ENCODE results near the gene RACK1.

Gene RACK1

DNA sequence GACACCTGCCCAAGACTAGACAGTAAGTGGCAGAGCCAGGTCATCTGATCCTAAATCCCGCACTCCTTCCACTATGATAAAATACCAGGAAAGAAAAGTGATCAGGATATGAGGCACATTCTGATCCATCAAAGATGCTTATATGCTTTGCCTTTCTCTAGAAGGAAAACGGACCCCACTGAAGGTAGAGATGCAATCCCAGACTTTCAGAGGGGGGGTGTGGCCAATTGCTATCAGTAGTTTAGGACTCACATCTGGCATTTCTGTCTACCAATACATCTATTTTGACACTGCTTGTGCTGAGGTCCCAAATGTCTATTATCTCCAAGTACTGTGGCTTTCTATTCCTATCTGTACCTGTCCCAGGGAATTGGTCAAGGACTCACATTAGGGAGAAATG, 15.6 kb upstream of the RACK1 start:
- no peak for DNase-seq

DNA sequence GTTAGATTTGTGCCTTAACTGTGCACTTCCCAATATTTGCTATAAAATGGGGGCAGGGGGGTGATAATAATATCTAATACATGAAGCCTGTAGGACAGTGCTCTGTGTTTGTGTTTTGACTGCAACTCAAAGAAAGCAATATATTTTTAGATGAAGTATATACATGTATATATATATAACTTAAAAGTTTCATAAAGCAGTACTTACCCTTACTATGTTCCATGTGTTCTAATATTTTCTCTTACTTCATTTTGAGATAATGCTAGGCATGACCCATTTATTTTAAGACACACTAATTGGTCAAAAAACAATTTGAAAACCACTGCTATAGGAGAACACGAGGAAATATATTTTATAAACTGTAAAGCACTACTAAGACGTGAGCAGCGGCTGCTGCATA, 14.9 kb upstream of the RACK1 start:
- DNase-seq = no peak

DNA sequence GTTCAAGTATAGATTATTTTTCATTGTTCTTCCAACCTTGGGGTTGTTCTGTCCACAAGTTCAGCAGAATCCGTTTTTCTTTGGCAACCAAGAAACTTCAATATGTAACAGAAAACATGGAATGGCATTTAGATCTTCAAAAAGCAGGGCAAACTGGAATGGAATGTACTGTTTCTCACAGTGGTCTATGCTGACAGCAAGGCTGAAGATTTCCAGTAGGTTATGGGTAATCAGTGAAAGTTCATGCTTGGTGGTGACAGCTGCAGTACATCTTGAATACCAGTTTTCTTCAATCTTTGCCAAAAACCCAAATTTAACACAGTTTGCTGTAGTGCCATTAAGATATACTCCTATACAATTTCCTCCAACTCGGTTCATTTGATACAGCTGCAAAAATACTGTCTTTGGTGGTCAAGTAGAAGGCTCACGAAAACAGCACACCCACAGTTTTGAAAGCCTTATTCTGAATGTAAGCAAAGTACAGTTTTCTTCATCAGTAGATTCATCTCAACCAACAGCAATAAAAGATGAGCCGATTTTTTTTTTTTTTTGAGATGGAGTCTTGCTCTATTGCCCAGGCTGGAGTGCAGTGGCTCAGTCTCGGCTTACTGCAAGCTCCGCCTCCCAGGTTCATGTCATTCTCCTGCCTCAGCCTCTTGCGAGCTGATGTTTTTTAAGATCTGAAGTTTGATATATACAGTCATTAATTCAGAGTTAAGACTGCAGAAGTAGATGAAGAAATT, 12.3 kb upstream of the RACK1 start:
- no peak for DNase-seq

DNA sequence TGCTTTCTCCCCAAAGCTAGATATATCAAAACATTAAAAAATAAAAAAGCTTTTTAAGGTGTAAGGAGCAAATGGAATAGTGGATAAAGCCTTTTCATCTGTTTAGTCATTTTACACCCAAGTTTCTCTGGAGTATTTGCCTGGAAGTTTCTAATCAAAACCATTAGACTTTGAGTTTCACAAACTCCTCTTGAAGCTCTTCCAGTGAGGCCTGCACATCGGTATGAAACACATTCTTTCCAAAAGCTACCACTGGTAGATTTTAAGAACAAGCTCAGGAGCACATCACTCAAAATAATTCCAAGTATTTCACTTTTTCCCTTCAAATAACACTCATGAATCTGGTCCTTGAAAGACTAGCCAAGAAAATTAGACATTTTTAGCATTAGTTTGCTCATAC, 11.6 kb upstream of the RACK1 start:
- DNase-seq = no peak

DNA sequence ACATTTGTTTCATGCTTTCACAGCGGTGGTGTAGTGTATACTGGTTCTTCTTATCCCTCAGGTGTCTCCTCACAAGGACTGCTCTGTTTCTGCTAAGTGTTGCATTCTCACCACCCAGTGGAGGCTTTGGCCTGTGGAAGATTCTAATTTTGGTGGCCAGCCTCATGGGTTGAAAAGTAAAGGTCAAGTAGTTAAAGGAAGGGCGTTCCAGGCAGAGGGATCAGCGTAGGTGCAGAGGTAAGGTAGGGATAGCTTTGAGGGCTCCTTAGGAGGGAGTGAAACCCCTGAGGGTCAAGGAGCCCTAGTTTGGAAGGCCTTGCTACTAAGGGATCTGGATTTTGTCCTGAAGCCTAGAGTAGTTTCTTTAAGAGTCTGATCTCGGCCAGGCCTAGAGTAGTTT, 4.6 kb upstream of the RACK1 start:
- DNase-seq = no peak

DNA sequence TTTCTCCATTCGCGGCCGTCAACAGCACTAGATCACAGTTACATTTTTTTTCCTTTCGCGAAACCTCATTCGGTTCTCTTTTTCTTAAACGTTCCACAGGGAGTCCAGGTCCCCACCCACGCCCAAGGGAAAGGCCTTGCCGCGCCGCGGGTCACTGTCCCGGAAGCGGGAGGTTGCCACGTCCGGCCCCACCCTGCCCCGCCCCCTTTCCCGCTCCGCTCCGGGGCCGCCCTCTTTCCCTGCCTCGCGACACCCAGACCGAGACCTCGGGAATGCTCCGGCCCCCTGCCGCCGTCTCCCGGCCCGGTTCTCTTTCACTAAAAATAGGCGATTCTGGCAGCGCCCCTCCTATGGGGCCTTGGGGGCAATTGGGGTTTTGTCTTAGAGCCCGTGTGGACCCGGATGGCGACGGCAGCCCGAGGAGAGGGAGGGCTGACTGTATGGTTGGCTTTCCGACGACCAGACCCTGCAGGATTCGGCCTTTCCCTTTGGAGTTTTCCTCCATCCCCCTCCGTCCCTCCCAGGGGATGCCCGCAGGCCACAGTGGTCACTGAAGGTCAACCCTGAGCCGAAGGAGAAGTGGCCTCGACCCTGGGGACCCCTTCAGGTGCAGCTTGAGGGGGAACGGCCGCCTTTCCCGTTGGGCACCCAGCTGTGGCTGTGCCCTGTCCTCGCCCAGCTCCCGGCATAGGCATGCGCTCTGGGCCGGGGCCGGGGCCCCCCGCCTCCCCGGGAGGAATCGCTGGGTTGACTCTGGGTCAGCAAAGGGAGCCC, 2.8 kb upstream of the RACK1 start:
- DNase-seq = peak; percentile 61

DNA sequence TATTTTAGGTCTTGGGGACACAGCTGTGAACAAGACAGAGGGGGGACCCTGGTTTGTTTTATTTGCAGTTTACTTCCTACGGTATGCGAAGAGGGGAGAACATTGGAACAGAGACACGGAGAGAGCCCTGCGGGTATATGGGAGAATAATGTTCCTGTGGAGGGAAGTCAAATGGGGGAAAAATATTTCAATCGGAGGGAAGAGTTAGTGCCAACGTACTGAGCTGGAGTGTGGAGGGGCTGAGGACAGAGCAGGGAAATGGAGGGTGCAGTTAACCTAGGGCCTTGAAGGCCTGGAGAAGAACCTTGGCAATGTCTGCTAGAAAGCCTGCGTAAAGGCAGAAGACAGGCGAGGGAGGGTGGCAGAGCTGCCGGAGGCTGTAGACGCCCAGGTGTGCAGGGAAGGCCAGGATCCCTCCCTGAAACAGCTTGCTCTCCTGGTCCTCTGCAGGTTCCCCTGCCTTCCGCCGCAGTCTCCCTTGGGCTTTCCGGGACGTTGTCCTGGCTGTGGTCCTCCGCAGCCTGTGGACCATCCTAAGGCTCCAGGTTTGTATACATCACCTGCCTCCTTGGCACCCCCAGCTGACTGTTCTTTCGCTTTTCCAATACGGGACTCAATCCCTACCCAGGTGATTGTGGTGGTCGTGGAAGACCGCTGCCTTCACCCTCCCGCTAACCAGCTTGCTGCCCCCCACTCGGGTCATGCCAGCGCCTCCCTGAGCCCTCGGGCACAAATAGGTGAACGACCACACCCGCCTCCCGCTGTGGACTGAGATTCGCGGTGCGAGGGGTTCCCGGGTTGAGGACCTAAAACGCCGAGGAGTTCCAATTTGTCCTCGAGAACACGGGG, 1.9 kb upstream of the RACK1 start:
- no peak for DNase-seq

DNA sequence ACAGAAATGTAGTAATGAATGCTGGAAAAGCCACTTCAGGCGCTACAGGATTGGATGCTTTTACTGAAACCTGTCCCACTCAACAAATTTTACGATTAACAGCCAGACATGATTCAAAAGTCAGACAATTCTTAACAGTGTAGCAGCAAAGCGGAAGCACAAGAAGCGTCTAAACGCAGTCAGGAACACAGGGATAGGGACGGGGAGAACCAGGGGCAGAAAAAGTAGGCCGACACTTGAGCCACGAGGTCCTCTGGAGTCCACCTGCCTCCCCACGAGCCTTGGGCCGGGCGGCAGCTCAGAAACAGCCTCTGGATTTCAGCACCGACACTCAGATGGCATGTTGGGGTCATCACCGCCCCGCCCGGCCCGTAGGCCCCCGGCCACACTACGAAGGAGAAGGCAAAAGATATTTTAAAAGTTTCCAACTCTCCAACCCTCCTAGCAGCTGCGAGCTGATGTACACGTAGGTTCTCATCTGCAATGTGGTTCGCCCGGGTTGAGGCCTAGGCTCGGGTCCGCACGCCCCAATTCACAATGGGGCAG, 615 bp downstream of the RACK1 start:
- peak; percentile 20 for DNase-seq

DNA sequence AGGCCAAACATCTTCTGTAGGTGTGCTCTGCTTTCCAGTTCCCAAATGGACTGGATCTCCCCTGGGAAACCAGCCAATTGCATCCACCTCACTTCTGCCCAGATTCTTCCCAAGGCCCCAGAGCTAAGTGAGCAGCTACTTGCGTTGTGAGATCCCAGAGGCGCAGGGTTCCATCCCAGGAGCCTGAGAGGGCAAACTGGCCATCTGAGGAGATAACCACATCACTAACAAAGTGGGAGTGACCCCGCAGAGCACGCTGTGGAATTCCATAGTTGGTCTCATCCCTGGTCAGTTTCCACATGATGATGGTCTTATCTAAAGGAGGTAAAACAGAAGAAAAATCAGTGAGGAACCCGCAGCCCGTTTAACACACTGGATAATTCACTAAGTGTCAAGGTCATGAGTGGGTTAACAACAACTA, 1.7 kb downstream of the RACK1 start:
- no peak for DNase-seq

DNA sequence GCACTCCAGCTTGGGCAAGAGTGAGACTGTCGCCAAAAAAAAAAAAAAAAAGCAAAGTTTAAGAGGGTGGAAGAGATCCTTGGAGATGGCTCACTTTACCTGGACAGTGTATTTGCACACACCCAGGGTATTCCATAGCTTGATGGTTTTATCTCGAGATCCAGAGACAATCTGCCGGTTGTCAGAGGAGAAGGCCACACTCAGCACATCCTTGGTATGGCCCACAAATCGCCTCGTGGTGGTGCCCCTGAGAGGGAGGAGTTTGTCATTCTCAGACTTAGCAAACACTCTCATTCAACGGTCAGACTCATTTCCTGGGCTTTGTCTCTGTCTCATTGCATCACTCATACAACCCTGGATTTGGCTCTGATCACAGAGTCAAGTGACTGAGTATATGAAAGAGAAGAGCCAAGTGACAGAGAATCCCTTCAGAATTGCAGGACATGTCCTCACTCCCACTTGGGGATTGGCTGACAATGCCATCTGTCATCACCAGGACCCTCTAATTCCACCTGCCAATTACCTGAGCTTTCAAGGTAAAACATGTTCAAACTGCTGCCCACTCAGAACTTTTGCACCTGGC, 2.2 kb downstream of the RACK1 start:
- no peak for DNase-seq

DNA sequence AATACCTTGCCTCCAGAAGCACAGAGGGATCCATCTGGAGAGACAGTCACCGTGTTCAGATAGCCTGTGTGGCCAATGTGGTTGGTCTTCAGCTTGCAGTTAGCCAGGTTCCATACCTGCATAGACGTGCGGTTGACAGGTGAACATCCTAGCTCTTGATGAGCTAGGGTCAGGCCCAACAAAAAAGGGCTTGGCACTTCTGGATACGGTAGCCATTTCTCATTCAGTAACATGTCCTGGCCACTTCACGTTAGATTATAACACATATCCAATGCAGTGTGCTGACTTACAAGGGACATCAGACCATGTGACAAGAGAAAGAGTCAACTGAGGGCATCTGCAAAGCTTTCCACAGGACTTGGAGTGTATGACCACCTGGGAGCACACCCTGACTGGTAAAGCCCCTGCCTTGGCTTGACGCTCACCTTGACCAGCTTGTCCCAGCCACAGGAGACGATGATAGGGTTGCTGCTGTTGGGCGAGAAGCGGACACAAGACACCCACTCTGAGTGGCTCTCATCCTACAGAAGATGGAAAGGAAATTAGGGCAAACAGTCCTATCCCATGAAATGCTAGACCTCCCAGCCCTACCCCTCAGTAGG, 4.5 kb downstream of the RACK1 start:
- DNase-seq = no peak

DNA sequence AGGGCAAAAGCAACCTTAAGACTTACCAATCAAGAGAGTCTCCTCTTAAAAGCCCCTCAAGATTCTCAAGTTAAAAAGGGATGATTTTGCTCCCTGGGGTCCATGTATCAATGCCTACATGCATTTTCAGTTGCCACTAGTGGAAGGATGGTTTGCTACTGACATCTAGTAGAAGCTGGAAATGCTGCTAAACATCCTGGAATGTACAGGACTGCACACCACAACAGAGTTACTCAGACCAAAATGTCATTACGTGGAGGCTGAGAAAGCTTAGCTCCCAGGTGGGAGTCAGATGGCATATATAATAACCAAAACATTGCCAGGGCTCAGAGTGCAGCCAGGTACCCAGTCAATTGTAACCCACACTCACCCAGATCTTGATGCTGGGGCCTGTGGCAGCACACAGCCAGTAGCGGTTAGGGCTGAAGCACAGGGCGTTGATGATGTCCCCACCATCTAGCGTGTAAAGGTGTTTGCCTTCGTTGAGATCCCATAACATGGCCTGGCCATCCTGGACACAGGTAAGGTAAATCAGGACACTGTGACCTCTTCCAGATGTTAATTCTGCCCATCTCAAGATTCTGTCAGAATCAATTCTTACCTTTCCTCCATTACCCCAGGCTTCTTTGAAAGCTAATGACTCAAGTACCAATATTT, 5.8 kb downstream of the RACK1 start:
- no peak for DNase-seq

DNA sequence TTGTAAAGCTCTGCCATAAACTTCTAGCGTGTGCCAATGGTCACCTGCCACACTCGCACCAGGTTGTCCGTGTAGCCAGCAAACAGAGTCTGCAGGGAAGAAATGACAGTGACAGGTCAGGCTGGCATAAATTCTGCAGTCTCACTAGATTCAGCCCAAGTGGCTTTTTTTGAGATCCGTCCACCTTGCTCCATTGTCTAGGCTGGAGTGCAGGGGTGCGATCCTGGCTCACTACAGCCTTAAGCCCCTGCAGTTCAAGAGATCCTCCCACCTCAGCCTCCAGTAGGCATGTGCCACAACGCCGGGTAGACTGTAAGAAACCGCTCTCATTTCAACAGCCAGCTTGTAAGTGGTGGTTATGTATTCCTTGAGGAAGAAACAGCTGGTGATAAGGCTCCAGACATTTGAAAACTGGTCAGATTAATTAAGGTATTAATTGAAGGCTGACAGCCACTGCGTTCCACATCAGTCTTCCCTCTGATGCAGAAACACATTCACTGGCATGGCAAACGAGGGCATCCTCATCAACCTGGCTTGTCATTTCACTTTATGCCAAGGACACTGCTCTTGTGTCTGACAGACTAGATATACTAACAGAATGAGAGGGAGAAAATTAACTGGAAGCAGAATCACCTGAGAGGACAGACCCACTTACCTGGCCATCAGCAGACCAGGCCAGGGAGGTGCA, 6.6 kb downstream of the RACK1 start:
- no peak for DNase-seq

DNA sequence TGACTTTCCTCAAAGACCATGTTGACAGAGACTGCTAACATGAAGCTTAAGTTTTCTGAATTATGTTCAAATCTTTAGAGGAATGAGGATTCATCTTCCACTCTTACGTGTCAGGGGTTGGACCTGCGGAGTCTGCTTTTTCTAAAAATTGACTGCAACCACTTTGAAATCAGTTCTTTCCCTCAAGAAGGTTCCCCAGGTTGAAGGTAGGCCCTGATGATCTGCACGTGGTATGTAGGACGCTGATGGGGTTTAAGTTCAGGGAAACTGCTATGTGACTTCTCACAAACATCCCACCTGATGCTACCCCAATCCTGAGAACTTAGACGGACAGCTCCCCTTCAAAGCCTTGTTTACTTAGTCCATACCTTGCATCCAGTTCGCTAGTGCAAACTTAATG, 7.2 kb downstream of the RACK1 start:
- no peak for DNase-seq

DNA sequence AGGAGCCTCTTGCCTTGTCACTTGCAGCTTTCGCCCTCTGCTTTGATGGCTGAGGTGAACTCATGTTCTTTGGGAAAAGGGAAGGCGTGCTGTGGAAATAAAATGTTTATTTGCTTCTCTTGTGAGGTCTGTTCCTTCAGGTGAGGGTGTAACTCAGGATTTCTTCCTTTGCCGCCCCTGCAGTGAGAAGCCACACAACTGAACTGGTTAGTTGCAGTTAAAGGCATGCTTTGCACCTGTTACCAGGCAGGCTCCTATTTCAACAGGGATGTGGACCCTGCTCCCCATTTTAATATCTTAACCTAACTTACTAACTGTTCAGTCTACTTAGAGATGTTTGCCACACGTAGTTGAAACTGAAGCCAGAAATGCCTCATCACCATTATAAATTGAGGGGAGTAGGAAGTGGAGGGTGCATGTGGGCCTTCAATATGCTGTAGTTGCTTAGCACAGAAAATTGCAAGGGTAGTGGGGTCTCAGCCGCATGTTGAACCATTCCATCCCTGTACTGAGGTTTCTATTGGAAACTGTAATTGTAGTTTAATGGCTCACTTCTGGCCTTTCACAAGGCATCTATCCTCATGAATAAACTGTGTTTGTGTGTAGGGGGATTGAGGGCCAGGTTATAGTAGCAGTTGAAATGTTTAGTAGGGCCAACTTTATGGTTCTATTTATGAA, 7.9 kb downstream of the RACK1 start:
- DNase-seq = no peak

DNA sequence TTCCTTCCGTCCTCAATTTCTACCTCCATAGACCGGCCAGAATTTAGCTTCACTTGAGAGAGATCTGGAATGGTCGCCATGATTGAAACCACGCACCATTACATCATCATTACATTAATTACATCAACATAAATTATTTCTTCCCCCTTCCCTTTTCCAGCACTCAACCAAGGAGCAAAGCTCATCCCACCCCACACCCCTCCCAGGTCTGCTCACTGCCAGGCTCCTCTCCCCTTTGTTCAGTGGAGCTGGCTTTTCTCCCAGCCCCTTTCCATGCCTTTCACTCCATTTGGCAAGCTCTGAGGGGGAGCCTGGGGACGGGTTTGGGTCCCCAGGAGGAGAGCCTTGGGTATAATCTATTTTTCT, 8.4 kb downstream of the RACK1 start:
- DNase-seq = no peak

DNA sequence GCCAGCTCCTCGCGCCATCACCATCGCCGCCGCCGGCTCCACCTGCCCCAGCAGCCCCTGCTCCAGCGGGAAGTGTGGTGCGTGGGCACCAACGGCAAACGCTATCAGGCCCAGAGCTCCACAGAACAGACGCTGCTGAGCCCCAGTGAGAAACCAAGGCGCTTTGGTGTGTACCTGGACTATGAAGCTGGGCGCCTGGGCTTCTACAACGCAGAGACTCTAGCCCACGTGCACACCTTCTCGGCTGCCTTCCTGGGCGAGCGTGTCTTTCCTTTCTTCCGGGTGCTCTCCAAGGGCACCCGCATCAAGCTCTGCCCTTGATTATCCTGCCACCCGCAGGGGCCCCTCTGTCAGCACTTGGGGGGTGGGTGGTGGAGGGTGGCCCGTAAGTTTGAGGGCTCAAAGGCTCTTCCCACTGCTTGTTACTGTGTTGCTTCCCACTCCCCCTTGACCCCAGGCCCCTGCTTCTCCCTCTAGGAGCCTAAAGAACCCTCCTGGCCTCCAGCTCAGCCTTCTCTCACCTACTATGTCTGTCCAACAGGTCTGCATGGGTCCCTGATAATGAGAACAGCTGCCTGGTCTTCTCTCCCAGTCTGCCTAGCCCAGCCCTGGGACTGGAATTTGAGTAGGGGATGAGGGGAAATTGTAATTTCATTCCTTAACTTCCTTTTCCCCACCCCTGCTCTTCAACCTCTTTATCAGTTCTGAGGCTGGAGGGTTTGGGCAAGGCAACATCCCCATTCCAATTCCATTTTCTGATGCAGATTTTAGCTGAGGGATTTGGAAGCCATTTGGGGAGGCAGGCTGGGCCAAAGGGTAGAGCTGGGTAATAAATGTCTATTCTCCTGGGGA, 9.0 kb downstream of the RACK1 start:
- DNase-seq = no peak

DNA sequence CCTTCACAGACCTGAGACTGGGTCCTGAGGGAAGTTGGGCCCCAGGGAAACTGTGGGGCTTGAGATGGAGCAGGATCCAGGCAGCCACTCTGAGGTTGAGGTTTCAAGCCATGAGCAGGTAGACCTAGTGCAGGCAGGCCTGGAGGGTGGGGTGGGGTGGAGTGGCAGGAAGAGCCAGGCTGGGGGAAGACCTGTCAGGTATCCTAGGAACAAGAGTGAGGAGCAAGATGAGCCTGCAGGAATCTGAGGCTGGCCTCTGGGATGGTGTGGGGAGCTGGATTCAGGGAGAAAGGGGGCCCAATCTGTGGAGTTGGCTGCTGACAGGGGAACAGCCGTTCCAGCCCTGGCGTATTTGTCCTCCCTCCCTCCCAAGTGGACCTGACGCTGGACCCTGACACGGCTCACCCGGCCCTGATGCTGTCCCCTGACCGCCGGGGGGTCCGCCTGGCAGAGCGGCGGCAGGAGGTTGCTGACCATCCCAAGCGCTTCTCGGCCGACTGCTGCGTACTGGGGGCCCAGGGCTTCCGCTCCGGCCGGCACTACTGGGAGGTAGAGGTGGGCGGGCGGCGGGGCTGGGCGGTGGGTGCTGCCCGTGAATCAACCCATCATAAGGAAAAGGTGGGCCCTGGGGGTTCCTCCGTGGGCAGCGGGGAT, 9.8 kb downstream of the RACK1 start:
- no peak for DNase-seq
